NCI-H748 (cell line): ENCODE data around the gene TUBA4B.
A peak's percentile ranks its signal among the peaks of the same experiment; 100 is the strongest.

Source experiments
- DNase-seq: peaks from one replicate; lab custom pipeline; 2025; ENCODE audit not compliant: unreplicated experiment; lab: John Stamatoyannopoulos, UW

TUBA4B gene

DNA sequence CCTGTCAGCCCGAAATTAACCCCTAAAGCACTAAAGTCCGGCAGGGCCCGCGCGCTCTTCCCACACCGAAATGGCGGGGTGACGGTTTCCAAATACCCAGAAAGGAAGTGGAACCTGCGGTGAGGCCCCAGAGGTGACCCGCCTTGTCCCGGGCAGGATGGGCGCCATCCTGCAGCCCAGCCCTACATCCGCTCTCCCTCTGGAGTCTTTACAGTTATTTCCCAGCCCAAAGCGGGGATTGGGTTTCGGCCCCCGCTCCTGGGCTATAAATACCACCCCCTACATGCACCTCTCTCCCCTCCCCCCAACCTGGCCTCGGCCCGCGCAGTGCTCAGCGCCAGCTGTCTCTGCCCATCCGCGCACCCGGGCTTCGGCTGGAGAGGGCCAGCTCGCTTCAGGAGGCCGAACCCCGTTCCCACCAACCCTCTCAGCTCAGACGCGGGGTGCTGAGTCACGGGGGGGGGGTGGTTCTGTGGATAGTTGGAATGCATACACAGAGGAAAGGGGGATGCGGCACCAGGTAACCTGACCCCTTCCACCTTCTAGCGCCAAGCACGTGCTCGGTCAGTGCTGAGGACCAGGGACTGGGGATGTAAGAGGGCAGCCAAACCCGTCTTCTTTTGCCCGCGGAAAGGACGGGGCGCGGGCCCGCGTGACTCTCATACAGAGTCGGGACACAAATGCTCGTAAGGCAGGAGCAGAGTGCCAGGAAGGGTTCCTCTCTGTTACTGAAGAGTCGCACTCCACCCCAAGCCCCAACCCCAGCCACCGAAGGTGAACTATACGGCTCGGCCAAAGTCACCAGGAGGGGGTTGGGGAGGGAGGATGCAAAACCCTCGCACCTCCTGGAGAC lies at the start of gene TUBA4B:
Gene TUBA4B (plus strand): TSS at position 344 of the 853 bp plus-strand sequence. CDS start 165 bp downstream, at position 509.
- peak; percentile 56 for DNase-seq

DNA sequence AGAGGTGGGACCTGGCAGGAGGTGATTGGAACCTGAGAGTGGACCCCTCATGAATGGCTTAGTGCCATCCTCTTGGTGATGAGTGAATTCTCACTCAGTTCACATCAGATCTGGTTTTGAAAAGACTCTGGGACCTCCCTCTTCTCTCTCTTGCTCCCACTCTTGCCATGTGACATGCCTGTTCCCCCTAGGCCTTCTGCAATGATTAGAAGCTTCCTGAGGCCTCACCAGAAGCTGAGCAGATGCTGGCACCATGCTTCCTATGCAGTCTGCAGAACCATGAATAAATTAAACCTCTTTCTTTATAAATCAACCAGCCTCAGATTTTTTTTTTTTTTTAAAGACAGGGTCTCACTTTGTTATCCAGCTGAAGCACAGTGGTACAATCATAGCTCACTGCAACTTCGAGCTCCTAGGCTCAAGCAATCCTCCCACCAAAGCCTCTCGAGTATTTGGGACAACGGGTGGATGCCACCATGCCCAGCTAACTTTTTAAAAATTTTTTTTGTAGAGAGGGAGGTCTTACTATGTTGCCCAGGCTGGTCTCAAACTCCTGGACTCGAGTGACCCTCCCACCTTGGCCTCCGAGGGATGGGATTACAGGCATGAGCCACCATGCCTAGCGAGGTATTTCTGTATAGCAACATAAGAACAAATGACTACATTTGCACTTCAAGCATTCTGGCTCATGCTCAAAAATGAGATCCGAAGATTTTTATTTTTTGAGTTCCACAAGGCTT lies 48.4 kb upstream of the TUBA4B start:
- no peak for DNase-seq

DNA sequence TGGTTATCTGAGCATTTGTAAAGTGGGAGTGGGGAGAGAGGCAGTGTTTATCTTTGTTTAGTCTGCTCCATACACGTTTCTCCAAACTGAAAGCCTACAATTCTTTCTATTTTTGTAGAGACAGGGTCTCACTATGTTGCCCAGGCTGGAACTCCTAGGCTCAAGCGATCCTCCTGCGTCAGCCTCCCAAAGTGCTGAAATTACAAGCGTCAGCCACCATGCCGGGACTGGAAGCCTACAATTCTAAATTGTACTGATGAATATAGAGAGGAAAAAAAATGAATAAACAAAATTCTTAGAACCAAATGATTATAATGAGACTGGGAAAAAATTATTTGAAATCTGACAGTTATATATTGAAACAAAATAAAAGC lies 47.9 kb upstream of the TUBA4B start:
- no peak for DNase-seq

DNA sequence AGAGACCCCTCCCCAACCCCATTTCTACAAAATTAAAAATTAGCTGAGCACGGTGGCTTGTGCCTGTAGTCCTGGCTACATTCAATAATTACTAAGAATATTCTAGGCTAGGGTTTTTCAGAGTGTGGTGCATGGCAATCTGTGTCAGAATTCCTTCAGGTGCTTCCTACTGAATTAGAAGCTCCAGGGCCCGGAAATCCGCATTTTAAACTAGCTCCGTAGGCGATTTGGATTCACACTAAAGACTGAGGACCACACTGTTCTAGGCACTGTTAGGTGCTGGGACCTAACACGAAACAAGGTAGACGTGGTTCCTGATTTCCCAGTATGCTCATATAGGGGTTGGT lies 47.1 kb upstream of the TUBA4B start:
- no peak for DNase-seq

DNA sequence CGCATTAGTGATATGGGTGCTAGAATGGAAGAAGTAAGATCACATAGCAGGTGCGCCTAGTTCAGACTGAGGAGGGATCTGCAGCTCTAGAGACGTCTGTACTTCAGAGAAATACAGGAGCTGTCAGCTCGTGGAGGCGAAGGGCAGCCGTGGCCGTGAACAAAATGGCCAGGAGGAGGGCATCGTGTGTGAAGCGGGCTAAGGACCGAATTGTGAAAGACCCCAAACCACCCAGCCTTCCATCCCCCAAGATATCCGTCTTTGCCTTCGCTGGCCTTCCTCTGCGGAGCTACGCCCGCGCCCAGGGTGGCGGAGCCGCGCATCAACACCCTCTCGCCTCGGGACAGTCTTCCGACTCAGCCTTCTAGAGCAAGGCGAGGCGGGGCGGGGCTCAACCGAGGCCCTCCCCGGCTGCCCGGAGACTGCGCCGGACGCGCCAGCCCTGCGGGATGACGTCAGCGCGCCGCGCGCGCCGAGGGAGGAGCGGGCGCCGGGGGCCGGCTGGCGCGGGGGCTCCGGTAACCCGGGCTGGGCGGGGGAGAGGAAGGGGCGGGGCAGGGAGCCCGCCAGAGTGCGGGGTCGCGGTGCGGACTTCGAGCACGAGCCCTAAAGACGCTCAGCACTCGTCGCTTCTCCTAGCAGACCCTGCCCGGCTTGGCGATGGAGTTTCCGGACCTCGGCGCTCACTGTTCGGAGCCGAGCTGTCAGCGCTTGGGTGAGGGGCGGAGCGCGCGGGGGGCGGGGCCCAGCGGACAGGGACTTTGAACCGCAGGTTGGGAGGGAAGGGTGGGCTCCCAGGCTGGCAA lies 46.5 kb upstream of the TUBA4B start, which contains the start of gene ZFAND2B:
Gene ZFAND2B (plus strand): TSS at position 455 of the 806 bp plus-strand sequence. CDS start 206 bp downstream, at position 661.
- DNase-seq = peak; percentile 94

DNA sequence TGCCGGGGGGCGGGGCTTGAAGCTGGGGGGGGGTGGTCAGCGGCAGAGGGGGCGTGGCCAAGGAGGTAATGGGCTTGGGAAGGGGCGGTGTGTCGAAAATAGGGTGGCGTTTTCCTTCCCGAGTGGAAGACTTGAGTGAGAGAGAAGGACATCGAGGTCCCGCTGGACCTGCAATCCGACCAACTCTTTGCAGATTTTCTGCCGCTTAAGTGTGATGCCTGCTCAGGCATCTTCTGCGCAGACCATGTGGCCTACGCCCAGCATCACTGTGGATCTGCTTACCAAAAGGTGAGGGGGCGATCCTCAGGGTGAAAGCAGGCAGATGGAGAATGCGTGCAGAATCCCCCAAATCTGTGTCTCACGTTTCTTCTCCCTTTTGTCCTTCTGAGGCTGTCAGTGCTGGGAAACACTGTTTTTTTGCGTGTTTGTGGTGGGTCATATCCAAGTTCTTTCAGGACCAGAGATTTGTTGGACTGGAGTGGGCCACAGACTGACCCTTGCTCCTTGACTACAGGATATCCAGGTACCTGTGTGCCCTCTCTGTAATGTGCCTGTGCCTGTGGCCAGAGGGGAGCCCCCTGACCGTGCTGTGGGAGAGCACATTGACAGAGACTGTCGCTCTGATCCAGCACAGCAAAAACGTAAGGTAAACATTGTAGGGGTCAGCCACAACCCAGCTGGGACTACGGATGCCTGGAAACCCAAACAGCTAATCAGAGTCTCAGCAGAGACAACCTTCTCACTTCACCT lies 45.7 kb upstream of the TUBA4B start:
- no peak for DNase-seq

DNA sequence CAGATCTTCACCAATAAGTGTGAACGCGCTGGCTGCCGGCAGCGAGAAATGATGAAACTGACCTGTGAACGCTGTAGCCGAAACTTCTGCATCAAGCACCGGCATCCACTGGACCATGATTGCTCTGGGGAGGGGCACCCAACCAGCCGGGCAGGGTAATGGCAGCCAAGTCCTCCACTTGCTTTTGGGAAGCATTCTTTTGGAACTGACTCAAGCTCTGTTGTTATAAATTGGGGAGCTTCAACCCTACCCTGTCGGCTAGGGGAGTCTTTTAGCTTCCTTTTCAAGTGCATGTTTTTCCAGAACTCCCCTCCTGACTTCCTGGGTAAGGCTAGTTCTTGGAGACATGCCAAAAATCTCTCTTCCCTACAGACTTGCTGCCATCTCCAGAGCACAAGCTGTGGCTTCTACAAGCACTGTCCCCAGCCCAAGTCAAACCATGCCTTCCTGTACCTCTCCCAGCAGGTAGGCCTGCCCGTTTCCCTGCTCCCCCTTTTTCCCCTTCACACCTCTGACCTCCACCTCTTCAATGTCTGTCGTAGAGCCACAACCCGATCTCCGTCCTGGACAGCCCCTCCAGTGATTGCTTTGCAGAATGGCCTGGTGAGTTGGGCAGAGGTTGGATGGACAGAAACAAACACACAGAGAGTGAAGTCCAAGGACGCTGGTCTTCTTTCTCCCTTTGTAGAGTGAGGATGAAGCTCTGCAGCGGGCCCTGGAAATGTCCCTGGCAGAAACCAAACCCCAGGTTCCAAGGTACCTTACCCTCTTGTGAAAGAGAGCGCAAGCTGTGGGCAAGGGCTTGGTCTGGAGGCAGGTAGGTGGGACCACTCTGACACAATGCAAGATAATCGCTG lies 44.9 kb upstream of the TUBA4B start:
- DNase-seq = no peak

DNA sequence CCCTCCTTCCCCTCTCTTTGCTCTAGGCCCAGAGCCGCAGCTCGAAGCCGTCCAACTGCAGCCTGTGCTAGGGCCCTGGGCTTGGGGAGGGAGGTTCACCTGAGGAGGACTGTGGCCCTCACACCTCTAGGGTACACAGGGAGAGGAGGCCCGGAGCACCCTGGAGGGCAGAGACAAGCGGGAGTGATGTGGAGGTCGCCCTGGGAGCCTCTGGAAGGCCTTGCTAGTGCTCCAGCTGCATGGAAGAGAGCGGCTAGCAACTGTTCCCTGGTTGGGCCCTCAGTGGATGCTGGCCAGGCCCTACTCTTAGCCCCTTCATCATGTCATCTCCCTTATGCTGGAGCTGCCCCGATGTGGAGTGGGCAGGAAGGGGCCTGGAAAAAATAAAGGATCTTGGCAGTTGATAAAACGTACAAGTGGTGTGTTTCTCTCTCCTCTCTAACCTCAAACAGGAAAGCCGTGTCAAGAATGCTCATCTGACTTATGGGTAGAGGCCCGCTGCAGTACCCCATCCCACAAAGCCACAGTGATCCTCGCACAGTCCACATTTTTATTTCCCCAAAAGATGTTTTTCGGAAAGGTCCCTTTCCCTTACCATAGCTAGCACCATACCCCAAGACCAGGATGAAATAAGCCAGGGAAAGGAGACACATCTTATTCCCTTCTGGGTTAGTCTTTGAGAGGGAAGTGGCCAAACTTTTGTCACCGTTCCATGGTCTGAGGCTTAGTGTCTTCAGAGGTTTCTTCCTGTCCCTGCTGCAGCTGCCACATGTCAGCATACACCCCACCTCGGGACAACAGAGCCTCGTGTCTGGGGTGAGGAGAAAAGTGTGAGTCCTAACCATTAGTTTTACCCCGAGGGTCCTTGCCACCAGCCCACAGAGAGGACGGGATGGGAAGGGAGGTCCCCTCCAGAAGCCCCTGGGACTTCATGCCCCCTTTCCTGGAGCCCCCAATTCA lies 43.5 kb upstream of the TUBA4B start:
- DNase-seq = no peak

DNA sequence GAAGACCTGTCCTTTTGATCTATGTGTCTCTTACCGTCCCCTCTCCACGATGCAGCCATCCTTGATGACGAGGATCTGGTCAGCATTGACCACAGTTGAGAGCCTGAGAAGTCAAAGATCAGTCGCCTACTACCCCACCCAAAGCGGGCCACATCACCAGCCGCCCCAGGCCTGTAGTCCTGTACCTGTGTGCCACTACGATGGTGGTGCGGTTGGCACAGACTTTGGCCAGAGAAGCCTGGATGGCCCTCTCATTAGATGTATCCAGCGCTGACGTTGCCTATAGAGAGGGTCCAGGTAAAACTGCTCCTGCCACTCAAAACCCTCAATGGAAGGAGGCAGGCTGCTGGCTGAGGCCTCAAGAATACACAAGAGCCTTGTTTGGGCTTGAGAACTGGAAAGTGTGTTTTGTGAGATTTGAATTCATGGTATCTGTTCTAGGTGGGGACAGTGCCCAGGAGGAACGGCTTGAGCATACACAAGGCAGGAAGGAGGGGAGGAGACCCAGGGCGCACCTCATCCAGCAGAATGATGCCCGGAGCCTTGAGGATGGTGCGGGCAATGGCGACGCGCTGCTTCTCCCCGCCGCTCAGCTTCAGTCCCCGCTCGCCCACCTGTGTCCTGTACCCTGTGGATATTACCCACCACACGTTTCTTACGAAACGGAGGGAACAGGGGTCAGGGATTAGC lies 42.7 kb upstream of the TUBA4B start:
- DNase-seq = no peak

DNA sequence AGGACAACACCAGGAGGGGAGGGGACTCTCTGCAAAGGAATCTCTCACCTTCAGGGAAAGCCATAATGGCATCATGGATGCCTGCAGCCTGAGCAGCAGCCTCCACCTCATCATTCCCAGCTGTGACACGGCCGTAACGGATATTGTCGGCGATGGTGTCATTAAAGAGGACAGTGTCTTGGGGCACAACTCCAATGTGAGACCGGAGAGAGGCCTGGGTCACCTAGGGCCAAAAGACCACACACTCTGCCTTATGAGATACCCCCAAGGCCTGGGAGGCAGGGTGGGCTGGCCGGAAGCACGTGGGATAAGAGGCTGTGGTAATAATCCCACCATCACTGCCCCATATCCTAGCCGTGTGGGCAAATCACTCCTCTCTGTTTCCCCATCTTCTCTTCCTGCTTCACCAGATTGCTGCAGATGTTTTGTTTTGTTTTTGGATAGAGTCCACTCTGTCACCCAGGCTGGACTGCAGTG lies 42.1 kb upstream of the TUBA4B start:
- DNase-seq = no peak

DNA sequence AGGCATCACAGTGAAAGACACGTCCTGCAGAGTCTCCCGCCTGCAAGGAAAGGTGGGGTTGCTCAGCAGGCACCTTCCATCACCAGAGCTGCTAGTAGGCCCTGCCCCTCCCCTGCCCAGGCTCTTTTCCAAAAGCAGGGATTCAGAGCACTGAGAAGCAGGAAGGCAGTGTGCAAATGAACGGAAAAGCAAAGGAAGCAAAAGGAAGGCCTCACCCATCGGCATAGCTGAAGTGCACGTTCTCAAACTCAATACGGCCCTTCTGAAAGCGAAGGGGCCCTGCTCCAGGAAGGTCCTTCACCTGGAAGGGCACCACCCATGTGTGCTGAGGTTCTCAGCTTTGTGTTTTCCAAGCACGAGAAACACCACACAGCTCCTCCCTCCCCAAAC lies 40.0 kb upstream of the TUBA4B start:
- DNase-seq = no peak

DNA sequence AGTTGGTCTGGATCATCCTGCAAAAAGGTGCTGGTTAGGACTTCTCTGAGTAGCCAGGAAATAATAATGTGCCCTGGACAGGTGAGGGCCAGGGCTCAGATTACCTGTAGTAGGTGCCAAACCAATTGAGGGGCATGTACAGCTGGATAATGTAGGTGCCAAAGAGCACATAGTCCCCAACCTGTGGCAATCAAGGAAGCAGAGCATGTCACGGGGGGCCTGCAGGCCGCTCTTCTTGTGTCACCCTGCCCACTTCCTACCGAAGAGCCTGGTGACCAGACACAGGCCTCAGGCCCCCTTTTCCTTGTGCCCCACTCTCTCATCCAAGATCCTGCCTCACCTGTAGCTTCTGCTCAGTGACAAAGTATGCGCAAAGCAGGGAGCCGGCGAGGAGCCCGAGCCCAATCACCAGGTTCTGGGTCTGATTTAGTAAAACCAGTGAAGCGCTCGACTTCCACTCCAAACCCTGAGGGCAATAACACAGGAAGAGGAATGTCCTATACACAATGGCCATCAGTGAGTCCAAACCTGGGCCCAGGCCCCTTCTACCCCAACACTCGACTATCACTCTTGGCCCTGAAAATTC lies 39.5 kb upstream of the TUBA4B start:
- DNase-seq = no peak

DNA sequence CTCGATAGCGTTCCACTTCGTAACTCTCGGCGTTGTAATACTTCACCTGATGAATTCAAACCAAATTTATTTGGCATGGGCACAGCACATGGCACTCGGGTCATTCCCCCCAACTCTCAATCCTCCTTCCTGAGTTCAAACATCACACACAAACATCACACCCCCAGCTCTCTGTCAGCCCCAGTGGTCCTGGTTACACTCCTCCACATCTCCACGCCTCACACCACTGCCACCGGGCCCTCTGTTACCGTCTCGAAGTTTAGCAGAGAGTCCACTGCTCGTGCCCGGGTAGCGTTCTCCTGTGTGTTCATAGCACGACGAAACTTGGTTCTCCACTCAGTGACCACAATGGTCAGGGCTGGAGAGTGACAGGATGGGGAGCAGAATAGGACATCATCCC lies 38.9 kb upstream of the TUBA4B start:
- DNase-seq = no peak

DNA sequence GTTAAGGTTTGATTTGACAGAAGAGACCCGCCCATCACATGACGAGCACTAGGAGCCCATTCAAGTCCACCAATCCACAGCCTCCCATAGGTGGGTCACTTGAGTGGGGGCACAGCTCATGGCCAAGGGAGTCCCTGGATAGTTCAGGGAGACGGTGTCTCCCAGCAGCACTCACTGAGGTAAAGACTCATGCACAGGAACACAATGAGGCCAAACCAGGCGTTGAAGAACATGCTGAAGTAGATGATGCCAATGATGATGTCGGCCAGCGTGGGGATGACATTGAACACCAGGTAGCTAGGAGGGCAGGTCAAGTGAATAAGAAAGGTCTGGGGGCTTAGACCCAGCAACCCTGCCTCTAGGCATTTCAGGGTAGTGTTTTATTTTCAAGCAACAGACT lies 38.3 kb upstream of the TUBA4B start:
- DNase-seq = no peak

DNA sequence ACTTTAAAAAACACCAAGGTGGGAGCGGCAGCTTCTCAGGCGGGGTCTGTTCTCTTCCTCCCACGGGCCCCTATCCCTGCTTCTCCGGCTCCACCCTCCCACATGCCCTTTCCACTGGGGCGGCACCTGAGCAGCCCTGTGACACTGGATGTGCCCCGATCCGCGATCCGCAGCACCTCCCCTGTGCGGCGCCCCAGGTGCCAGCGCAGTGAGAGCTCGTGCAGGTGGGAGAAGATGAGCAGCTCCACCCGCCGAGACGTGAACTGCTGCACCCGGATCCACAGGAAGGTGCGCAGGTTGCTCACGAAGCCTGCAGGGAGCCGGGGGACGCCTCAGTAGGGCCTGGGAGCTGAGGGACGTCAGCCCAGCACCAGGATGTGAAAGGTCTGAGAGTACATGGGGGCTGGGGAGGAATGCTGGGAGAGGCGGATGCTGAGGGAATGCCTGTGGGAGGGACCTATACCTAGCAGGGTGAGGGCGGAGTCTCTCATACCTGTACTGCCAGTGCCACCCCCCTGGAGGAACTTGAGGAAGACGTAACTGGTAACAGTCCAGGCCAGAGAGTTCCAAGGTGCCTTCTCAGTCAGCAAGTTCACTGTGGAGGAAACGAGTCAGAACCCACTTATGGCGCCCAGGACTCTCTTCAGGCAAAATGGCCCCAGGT lies 37.0 kb upstream of the TUBA4B start:
- DNase-seq = no peak

DNA sequence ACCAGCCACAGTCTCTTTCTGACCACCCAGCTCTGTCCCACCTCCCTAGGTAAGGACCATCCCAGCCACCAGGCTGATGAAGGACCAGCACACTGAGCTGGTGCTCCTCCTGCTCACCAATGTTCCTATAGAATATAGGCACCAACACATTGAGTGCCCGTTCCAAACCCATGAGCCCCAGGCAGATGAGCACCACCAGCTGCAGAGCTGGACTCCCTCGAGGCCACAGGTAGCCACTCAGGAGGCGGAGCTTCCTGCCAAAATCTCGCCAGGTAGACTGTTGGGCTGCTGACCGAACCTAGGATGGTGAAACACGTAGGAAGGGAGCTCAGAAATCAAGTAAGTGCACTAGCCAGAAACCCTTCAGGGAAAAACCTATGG lies 36.5 kb upstream of the TUBA4B start:
- no peak for DNase-seq

DNA sequence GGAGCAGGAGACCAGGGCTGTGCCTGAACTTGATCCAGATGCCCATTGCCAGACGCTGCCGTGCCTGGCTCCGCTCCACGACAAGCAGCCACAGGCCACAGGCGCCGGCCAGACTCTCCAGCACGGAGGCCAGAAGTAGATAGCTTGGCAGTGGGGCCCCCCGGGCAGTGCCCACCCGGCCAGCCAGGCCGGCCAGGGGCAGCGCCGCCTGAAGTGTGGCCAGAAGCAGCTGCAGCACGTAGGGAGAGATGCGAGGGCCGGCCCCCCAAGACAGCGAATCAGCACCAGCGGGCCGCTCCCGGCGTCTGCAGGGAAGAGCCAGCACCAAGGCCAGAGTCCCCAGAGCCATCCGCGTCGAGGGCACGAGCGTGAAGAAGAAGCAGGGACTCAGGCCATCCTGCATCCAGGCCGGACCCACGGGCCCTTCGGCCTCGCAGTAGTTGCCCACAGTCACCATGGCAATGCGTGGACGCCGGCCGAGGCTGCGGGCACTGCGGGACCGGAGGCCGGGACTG lies 34.8 kb upstream of the TUBA4B start:
- peak; percentile 84 for DNase-seq
